Thyroid gland (tissue), 4 donors: ENCODE results near the gene TANC1. TPM values are rescaled to one million over a fixed set of nuclear protein-coding genes. Genes with fewer than 3 reads are reported as not detected.

Experiments used
- DNase-seq, 2 donors: peaks; one replicate each; pipeline ENCODE4 v3.0.0-alpha.2; 2019
- H3K27ac ChIP-seq, 3 donors: fragments of 200-600 bp; sonication (generic); 1 replicate in 2 of 3; 2 replicates in 1 of 3; pipeline ENCODE4 v1.5.1; 2016 to 2019; ENCODE audit warnings: mild to moderate bottlenecking in 1 of 3, moderate library complexity in 1 of 3
- H3K27me3 ChIP-seq: fragments of 200-600 bp; sonication (generic); one replicate; pipeline ENCODE4 v1.5.1; 2019
- H3K36me3 ChIP-seq, 2 donors: fragments of 200-600 bp; sonication (generic); one replicate each; pipeline ENCODE4 v1.5.1; 2016 to 2019
- H3K4me1 ChIP-seq, 2 donors: fragments of 200-600 bp; sonication (generic); one replicate each; pipeline ENCODE4 v1.5.1; 2017 to 2019
- H3K4me3 ChIP-seq, 3 donors: fragments of 200-600 bp; sonication (generic); replicated peaks in 1 of 3; 1 replicate in 2 of 3; 2 replicates in 1 of 3; pipeline ENCODE4 v1.5.1; 2016; ENCODE audit warnings: mild to moderate bottlenecking in 1 of 3
- H3K9me3 ChIP-seq: fragments of 200-600 bp; sonication (generic); one replicate; pipeline ENCODE4 v1.5.1; 2017
- POLR2A ChIP-seq, 2 donors: fragments of 450-650 bp; IDR thresholded peaks; one replicate each; pipeline ENCODE4 v1.6.1; 2017; ENCODE audit warnings: antibody characterized with exemption in 2 of 2, mild to moderate bottlenecking in 2 of 2, moderate library complexity in 1 of 2
- WGBS, 2 donors: methylation state at CpG; one replicate each; pipeline ENCODE4 v1.1.5; 2017; 5-methylcytosine and 5-hydroxymethylcytosine counted together
- intact Hi-C: fragments of 100-400 bp; cut with DNase I; formaldehyde crosslinking; loops from one replicate; pipeline ENCODE4 v1.15.1; 2023
- total RNA-seq, 4 donors: library from RNA; depleted of rRNA; stranded (reverse); fragments of >200 nt; gene quantifications; one replicate each; pipeline ENCODE4 v1.2.3, GENCODE V29; 2016
- TF ChIP-seq, protein P1 (sequence below), 6 experiments: fragments of 200-600 bp in 3 of 6; fragments of 450-650 bp in 3 of 6; sonication (generic) in 3 of 6; IDR thresholded peaks; one replicate each; pipeline ENCODE4 v1.5.1; 2016 to 2019; ENCODE audit warnings: antibody characterized with exemption in 6 of 6, mild to moderate bottlenecking in 2 of 6, inconsistent platforms in 1 of 6, moderate library complexity in 1 of 6

TANC1 gene
- total RNA-seq, 4 donors from 2014 or later, result 51.1 to 93.8 (median 63.6) TPM

DNA sequence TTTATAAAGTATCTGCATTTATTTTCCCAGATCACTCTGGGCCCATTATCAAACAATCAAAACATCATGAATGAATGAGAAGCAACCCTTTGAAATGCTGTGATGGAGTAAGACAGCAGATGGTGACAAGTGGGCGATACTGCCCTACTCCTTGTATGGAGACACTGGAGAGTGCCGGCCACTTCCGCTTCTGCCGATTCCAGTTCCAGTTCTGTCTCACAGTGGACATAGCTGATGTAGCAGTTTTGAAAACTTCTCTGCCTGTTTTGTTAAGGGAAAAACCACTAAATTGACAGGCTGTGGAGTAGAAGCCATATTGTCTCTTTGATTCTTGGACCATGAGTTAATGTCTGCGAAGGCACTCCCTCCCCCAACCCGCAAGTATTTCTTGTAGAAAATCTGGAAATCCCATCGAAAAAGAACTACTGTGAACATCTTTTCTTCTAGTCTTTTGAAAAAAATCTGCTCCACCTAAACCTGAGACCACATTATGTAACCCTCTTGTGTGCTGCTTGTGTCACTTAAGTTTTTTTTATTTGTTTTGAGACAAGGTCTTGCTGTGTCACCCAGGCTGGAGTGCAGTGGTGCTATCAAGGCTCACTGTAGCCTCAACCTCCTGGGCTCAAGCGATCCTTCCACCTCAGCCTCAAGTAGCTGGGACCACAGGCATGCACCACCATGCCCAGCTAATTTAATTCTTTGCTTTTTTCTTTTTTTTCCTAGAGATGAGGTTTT is 133.5 kb downstream of the TANC1 start:
- Histone ChIP-seq H3K27ac (peak overlapping the region; percentile 10 to 75 (median 48)), H3K4me3 (no peak overlapping the region), H3K36me3 (no peaks in the 10 kb centered on the region), H3K4me1 (peaks cover 34 to 41% of the 10 kb centered on the region in 2 donors), H3K27me3 (no peaks in the 10 kb centered on the region), H3K9me3 (no peaks in the 10 kb centered on the region)
- no peak for TF ChIP-seq POLR2A (IDR thresholded peaks at IDR 0.05)
- TF ChIP-seq, protein P1, sequence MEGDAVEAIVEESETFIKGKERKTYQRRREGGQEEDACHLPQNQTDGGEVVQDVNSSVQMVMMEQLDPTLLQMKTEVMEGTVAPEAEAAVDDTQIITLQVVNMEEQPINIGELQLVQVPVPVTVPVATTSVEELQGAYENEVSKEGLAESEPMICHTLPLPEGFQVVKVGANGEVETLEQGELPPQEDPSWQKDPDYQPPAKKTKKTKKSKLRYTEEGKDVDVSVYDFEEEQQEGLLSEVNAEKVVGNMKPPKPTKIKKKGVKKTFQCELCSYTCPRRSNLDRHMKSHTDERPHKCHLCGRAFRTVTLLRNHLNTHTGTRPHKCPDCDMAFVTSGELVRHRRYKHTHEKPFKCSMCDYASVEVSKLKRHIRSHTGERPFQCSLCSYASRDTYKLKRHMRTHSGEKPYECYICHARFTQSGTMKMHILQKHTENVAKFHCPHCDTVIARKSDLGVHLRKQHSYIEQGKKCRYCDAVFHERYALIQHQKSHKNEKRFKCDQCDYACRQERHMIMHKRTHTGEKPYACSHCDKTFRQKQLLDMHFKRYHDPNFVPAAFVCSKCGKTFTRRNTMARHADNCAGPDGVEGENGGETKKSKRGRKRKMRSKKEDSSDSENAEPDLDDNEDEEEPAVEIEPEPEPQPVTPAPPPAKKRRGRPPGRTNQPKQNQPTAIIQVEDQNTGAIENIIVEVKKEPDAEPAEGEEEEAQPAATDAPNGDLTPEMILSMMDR (IDR thresholded peaks at IDR 0.05), result no peak
- WGBS, 2 donors, result 49 to 53% methylated on average over 7 to 8 of the region's 8 CpGs
- DNase-seq, result peak; percentile 63 to 69
- intact Hi-C loops, result no loop called here

DNA sequence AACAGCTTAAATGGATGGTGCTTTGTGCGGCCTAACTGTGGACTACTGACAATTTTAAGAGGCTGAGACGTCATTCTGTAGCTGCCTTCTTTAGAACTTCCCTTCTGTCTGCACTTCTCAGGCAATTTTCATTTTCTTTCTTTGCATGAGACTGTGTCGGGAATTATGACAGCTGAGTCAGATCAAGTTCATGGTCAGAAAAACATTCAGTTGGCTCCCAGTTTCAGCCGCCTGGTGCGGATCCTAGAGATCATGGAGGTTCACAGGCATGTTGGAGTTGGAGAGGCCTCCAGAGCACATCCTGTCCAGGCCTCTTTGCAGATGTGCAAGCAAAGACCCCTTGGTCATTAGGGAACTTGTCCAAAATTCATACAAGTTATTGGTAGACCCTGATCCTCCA is 135.0 kb downstream of the TANC1 start:
- Histone ChIP-seq H3K27ac (no peak overlapping the region), H3K36me3 (no peaks in the 10 kb centered on the region), H3K27me3 (no peaks in the 10 kb centered on the region), H3K9me3 (no peaks in the 10 kb centered on the region), H3K4me1 (peaks cover 29 to 31% of the 10 kb centered on the region in 2 donors), H3K4me3 (no peak overlapping the region)
- intact Hi-C loops, result no loop called here
- no peak for DNase-seq
- WGBS, 2 donors, result 91 to 93% methylated on average over 5 of the region's 5 CpGs
- no peak for TF ChIP-seq POLR2A (IDR thresholded peaks at IDR 0.05)
- TF ChIP-seq, protein P1 (IDR thresholded peaks at IDR 0.05), result no peak

DNA sequence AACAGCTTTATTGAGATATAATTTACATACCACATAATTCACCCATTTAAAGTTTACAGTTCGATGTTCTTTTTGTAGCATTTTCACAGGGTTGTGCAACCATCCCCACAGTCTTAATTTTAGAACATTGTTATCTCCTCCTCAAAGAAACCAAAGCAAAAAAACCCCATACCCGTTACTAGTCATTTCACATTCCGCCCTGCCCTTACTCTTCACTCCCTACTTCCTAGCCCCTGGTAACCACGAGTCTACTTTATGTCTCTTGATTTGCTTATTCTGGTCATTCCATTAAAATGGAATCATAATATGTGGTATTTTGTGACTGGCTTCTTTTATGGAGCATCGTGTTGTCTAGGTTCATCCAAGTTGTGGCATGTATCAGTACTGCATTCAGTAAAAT is 137.7 kb downstream of the TANC1 start:
- WGBS, 2 donors, result 88 to 92% methylated on average over 5 of the region's 5 CpGs
- intact Hi-C loops, result no loop called here

DNA sequence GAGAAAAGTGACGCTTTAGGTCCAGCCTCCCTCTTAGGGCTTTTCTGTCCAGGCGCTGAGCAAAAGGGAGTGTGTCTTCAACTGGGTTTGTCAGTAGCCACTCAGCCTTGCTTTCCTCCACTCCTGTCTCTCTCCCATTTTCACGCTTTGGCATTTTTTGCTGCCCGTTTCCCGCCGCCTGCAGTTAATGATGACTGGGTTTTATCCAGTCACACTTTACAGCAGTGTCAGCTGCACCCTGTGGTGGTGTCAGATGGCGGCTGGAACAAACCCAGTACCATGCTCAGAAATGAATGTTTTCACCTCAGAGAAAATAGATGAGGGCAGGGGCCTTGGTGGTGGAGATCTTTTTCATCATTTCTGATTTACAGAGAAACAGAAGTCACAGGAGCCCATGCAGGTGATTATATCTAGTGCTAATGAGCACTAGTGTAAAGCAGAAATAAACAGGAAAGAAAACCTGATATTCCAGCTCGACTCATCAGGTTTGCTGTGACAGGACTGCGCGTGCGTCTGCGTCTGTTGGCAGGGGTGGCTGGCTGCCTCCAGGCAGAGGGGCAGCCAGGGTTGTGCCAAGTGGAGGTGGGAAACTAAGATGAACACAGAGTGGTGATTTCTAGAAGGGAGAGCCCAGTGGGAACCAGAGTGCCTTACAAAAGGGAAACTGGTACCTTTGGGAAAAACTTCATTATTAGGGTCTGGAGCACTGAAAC is 139.9 kb downstream of the TANC1 start:
- H3K36me3 ChIP-seq, result no peaks in the 10 kb centered on the region
- H3K4me3 ChIP-seq, result no peak overlapping the region
- WGBS, 2 donors, result 91 to 95% methylated on average over 12 of the region's 12 CpGs
- TF ChIP-seq, protein P1 (IDR thresholded peaks at IDR 0.05), result no peak
- no peak for TF ChIP-seq POLR2A (IDR thresholded peaks at IDR 0.05)
- H3K4me1 ChIP-seq, result peaks cover 2 to 8% of the 10 kb centered on the region in 2 donors
- H3K27ac ChIP-seq, result no peak overlapping the region
- no peaks in the 10 kb centered on the region for H3K27me3 ChIP-seq
- intact Hi-C loops, result no loop called here
- no peaks in the 10 kb centered on the region for H3K9me3 ChIP-seq
- DNase-seq, result no peak

More for the DNA sequence above, 137.7 kb downstream of the TANC1 start:
- DNase-seq, result no peak
- Histone ChIP-seq H3K36me3 (no peaks in the 10 kb centered on the region), H3K27ac (no peak overlapping the region), H3K27me3 (no peaks in the 10 kb centered on the region), H3K4me3 (no peak overlapping the region), H3K9me3 (no peaks in the 10 kb centered on the region), H3K4me1 (peaks cover 9 to 10% of the 10 kb centered on the region in 2 donors)
- TF ChIP-seq POLR2A (IDR thresholded peaks at IDR 0.05), result no peak
- TF ChIP-seq, protein P1 (IDR thresholded peaks at IDR 0.05), result no peak

DNA sequence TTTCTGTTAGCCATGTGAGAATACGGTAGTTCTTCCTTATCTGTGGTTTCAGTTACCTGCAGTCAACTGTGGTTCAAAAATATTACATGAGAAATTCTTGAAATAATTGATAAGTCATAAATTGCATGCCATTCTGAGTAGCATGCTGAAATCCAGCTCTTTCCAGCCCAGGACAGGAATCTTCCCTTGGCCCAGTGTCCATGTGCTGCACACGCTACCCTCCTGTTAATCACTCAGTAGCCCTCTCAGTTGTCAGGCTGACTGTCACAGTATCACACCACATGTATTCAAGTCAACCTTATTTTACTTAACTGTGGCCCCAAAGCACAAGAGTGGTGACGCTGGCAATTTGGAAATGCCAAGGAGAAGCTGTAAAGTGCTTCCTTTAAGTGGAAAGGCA is 141.1 kb downstream of the TANC1 start:
- no peak for DNase-seq
- TF ChIP-seq, protein P1 (IDR thresholded peaks at IDR 0.05), result no peak
- no peak for TF ChIP-seq POLR2A (IDR thresholded peaks at IDR 0.05)
- intact Hi-C loops, result no loop called here
- WGBS, 2 donors, result 92 to 93% methylated on average over 3 of the region's 3 CpGs
- Histone ChIP-seq H3K27ac (no peak overlapping the region), H3K4me1 (peaks cover 10% of the 10 kb centered on the region in 2 donors), H3K4me3 (no peak overlapping the region), H3K36me3 (no peaks in the 10 kb centered on the region), H3K27me3 (no peaks in the 10 kb centered on the region), H3K9me3 (no peaks in the 10 kb centered on the region)
